ENCODE measurements around the gene AHNAK. TPM values are rescaled to one million over a fixed set of nuclear protein-coding genes. Genes with fewer than 3 reads are reported as not detected.

The AHNAK gene
- total RNA-seq, 1 donor from 2014 or later = 562 TPM

- DNase-seq (ENCODE audit: extremely low read depth, low read depth, low spot score) = no peak
These were observed 10.2 kb downstream of the AHNAK start for GRCh38 chr11:62536301-62536957.

- DNase-seq (ENCODE audit: extremely low read depth, low read depth, low spot score) = no peak
These were observed 10.8 kb downstream of the AHNAK start for GRCh38 chr11:62535802-62536201.

GRCh38 chr11:62534779-62535545 lies 11.6 kb downstream of the AHNAK start:
- no peak for DNase-seq (ENCODE audit: extremely low read depth, low read depth, low spot score)

- DNase-seq (ENCODE audit: extremely low read depth, low read depth, low spot score) = no peak
These were observed 14.5 kb downstream of the AHNAK start for GRCh38 chr11:62532096-62532495.

GRCh38 chr11:62516736-62517371 lies 29.8 kb downstream of the AHNAK start:
- no peak for DNase-seq (ENCODE audit: extremely low read depth, low read depth, low spot score)

- DNase-seq (ENCODE audit: extremely low read depth, low read depth, low spot score) = no peak
These were observed 32.5 kb downstream of the AHNAK start for GRCh38 chr11:62514151-62514550.

- no peak for DNase-seq (ENCODE audit: extremely low read depth, low read depth, low spot score)
These were observed 33.0 kb downstream of the AHNAK start for GRCh38 chr11:62513626-62514025.

- DNase-seq (ENCODE audit: extremely low read depth, low read depth, low spot score) = no peak
These were observed 33.6 kb downstream of the AHNAK start for GRCh38 chr11:62512961-62513360.

- no peak for DNase-seq (ENCODE audit: extremely low read depth, low read depth, low spot score)
These were observed 38.1 kb downstream of the AHNAK start for GRCh38 chr11:62508336-62509058.

- no peak for DNase-seq (ENCODE audit: extremely low read depth, low read depth, low spot score)
These were observed 39.5 kb downstream of the AHNAK start for GRCh38 chr11:62507125-62507422.

GRCh38 chr11:62506413-62507124 lies 40.0 kb downstream of the AHNAK start:
- no peak for DNase-seq (ENCODE audit: extremely low read depth, low read depth, low spot score)

- no peak for DNase-seq (ENCODE audit: extremely low read depth, low read depth, low spot score)
These were observed 41.0 kb downstream of the AHNAK start for GRCh38 chr11:62505440-62506091.

GRCh38 chr11:62505059-62505439 lies 41.6 kb downstream of the AHNAK start:
- no peak for DNase-seq (ENCODE audit: extremely low read depth, low read depth, low spot score)

- DNase-seq (ENCODE audit: extremely low read depth, low read depth, low spot score) = no peak
These were observed 42.2 kb downstream of the AHNAK start for GRCh38 chr11:62504158-62504973.

GRCh38 chr11:62502030-62502730 lies 44.4 kb downstream of the AHNAK start:
- DNase-seq (ENCODE audit: extremely low read depth, low read depth, low spot score) = no peak

GRCh38 chr11:62501432-62501891 lies 45.1 kb downstream of the AHNAK start:
- DNase-seq (ENCODE audit: extremely low read depth, low read depth, low spot score) = no peak

GRCh38 chr11:62500650-62501030 lies 46.0 kb downstream of the AHNAK start:
- DNase-seq (ENCODE audit: extremely low read depth, low read depth, low spot score) = no peak

GRCh38 chr11:62499944-62500649 lies 46.5 kb downstream of the AHNAK start:
- no peak for DNase-seq (ENCODE audit: extremely low read depth, low read depth, low spot score)

All from glomerular endothelial cell (primary cell).